ENCODE data around the gene GALNT2. TPM values are rescaled to one million over a fixed set of nuclear protein-coding genes. Genes with fewer than 3 reads are reported as not detected.

GALNT2 gene
- total RNA-seq, 1 donor from 2014 or later, result 41.3 TPM

DNA sequence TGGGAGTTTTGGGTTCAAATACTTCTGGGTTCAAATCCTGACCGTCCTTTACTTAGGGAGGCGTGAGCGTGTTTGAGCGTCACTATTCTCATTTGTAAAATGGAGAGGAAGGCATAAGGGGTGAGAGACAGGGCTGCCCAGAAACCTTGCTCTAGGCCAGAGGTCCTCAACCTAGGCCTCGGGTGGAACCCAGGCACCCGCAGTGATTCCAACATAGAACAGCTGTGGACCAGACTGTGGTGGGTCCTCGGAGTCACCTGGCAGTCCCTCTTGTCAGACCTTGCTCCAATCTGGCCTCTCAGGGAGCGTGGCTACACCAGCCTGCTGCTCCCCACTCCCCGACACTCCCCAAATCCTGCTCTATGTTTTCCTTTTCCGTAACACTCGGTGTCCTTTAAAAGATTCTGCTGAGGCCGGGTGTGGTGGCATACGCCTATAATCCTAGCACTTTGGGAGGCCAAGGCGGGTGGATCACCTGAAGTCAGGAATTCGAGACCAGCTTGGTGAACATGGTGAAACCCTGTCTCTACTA is 242.7 kb downstream of the GALNT2 start:
- intact Hi-C loops (cut with micrococcal nuclease), result loop anchor here (1.0 to 5.0 kb wide), 8 partner anchors 142 to 1645 kb away; partner anchors contain the start of genes ABCB10, GALNT2 and NUP133

DNA sequence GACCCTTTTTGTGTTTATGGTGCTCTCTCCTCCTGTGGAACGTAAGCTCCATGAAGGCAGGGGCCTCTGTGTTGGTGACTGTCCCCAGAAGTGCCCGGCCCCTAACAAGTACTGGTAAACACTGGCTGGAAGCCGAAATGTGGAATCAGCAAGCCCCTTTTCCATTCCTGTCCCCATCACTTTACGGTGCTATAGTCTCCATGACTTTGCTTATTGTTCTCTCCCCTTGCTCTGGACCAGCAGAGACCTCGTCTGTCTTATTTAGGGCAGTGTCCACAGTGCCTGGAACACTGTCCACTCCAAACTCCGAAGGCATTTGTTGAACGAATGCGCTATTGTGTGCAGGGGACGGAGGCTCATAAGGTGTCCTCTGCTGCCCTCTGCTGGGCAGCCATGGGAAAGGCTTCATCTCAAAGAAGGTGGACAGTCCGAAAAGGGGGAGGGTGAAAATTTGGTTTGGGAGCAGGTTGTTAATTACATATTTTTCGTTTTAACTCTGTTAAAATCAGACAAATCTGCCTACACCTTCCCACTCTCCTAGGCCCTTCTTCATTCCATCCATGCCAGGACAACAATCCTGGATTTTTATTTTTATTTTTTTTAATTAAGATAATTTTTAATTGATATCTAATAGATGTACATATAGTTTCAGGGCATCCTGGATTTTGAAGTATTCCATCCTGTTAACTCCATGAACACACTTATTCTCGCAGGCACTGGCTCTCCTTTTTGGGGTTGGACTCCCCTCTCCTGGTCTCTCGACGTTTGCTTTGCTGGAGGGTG is 243.5 kb downstream of the GALNT2 start:
- intact Hi-C loops (cut with micrococcal nuclease), result loop anchor here (1.0 to 5.0 kb wide), 8 partner anchors 143 to 1646 kb away; partner anchors contain the start of genes ABCB10, GALNT2 and NUP133

DNA sequence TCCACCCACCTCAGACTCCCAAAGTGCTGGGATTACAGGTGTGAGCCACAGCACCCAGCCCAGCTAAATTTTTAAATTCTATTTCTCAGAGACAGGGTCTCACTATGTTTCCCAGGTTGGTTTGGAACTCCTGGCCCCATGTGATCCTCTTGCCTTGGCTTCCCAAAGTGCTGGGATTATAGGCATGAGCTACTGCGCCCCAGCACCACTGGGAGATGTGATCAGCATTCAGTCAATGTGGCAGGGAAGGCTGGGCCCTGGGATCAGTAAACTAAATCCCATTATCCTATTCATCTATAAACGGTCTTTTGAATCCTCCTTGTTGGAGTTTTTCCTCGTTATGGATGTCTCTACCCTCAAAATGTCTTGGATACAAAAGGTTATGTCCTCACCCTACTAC is 245.6 kb downstream of the GALNT2 start:
- intact Hi-C loops (cut with micrococcal nuclease), result loop anchor here (5.0 kb wide), 1 partner anchor 245 kb away; the partner anchor contains the start of gene GALNT2

DNA sequence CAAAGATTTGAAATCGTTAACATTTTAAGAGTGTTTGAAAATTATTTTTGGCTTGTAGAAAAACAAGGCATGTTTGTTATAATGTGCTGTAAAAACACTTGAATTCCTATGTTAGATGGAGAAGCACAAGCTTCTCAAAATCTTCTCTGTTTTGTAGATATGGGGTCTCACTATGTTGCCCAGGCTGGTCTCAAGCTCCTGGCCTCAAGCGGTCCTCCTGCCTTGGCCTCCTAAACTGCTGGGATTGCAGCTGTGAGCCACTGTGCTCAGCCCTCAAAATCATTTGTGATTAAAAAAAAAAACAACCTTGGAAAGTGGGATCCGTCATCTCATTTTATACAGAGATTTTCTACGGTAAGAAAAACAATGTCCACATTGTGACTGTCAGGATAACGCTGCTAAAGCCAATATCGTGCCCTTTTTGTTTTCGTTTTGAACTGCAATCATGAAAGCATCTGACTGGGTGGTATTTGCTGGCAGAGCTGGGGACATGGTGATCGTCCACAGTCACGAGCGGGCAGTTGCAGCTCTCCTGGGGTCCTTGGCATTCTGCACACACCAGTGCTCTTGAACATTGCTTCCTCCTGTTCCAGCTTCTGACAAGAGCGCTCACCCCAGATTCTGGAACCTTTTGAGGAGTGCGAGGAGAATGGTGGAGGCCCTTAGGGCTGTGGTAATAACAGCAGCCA is 246.6 kb downstream of the GALNT2 start:
- intact Hi-C loops (cut with micrococcal nuclease), result loop anchor here (5.0 kb wide), 1 partner anchor 246 kb away; the partner anchor contains the start of gene GALNT2

DNA sequence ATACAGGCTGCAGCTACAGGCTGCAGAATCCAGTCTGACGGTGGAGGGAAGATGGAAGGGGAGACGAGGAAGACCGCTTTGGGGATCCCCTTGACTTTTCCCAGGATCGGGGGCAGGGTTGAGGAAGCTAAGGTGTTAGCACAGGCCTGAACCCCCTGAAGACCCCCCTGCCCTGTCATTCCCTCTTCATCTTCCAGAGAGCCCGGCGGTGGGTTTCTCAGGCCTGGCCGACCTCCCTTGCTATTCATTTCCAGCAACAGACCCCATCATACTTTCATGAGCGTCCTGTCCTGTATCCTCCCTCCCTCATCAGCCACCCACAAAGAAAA is 247.1 kb downstream of the GALNT2 start:
- intact Hi-C loops (cut with micrococcal nuclease), result loop anchor here (5.0 kb wide), 1 partner anchor 247 kb away; the partner anchor contains the start of gene GALNT2

DNA sequence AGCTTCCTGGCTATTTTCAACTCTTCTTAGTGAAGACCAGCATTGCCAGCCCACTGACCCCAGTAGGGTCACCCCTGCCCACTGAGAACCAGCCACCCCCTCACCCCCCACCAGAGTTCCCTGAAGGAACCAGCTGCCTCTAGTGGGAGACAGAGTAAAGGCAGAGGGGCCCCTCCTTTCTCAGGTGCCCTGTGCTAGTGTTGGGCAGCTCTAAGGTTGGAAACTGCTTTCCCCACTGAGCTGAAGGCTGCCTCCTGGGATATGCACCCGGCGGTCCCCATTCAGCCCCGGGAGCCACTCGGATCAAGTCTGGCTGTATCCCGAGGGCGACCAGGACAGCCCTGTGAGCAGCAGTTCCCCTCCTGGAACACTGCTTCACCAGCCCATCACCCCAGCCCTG is 248.1 kb downstream of the GALNT2 start:
- intact Hi-C loops (cut with micrococcal nuclease), result no loop called here

DNA sequence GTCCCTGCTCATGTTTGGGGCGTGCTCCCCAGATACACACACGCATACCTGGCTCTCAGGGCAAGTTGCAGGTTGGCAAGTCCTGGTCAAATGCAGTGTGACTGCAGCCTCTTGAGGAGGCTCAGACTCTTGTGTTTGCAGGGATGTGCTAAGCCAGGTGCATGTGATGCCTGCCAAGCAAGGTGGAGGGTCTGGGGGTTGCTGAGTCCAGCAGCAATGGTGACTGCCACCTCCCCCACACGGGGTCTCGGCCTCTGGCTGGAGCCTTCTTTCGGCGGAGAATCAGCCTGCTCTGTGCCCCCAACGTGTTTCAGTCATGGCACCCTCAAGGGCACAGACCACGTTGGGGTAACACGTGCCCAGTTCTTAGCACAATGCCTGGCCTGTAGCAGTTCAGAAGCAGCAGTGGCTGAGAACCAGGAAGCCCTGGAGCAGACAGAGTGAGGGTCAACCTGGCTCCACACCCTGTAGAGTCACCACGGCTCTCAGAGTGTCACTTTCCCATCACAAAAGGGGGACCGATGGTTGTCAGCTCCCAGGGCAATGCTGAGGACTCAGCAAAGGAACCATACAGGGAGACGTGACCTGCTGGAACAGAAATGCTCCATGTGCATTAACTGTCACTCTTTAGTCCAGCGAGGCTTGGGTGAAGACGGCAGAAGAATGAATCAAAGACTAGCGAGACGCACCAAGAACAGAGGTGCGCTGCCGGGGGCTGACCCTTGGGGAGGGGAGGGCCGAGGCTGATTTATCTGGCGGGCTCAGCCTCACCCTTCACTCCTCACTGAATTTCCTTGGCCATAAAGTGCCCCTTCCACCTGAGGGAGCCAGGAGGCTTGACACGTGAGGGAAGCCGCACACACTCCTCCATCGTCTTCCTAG is 250.1 kb downstream of the GALNT2 start:
- intact Hi-C loops (cut with micrococcal nuclease), result no loop called here

DNA sequence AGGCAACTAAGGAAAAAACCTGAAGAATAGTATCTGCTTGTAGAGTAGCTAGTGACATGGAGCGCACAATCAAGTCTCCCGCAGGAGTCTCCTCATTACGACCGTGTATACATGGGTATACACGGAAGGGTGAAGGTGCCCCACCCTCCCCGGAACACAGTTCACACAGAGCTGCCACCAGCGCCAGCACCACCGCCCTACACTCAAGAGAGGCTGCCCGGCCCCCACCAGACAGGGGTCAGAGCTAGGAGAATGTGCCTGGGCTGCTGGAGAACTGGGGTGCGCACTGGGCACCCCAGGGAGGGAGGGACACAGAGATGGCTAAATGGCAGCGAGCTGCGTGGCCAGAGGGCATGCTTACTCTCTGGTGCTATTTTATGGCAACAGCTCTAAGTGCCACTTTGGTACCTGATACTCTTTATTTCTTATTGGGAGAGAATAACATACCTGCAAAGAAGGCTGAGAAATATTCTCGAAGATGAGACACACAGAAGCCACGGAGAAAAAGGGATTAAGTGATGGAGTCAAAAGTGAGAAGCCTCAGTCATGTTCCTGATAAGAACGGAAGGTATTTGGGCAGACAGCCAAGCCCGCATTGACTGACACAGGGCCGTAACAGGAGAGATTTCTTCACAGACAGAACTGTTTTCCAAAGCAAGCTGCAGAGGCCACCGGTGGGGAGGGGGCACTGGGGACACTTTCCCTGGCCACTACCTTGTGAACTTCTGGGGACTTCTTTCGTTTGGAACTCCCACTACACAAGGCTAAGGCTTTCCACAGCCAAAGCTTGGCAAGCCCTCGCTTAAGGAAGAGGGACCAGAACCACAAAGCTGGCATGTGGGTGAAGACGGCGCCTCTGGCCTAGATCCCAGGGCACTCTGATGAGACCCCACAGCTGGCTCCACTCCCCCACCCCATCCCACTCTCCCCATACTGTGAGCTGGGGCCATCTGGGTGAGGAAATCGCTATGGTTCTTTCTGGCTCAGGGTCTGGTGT is 251.1 kb downstream of the GALNT2 start:
- intact Hi-C loops (cut with micrococcal nuclease), result no loop called here

DNA sequence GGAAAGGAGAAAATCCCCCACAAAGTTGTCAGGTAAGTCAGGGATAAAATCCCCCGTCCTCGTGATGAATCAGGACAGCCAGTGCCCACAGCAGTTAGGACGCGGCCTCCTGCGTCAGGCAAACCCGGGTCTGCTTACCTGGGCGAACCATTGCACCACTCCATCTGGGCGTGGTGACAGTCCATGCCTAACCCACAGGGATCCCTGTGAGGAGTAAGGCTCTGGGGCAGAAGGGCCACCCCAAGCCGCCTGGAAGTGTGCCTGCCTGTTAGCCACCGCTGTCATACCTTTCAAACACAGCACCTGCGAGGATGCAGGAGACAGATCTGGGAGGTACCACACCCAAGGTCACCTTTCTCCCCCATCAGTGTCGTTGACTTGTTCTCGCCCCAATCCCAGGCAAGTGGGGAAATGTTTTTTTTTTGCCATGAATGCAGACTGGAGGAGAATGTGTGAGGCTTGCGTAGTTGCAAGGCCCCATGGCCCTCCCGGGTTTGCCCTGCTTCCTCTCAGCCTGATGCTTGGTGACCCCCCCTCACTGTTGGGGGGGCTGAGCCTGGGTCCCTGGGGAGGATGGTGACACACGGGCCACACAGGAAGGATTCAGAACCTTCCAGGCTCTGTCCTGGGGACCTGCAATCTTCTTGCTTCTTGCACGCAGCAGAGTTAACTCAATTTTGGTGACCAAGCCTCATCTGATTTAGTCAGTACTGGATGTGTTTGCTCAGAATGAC is 252.1 kb downstream of the GALNT2 start:
- intact Hi-C loops (cut with micrococcal nuclease), result no loop called here

DNA sequence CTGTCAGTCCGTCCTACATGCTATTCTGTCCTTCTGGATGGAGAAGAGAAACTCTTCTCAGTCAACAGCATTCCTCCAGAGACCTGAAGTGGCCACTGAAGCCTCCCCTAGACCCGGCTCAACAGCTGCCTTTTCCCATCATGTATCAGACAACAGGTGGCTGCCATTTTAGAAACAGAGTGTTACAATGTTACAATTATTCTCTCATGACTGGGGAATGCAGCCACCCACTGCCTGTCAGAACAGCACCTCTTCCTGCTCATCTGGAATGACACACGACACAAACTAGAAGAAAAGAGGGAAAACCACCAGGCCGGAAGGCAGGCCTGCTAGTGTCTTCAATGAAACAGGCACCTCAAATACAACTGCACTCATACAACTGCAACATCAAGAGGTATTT is 253.8 kb downstream of the GALNT2 start:
- intact Hi-C loops (cut with micrococcal nuclease), result no loop called here

DNA sequence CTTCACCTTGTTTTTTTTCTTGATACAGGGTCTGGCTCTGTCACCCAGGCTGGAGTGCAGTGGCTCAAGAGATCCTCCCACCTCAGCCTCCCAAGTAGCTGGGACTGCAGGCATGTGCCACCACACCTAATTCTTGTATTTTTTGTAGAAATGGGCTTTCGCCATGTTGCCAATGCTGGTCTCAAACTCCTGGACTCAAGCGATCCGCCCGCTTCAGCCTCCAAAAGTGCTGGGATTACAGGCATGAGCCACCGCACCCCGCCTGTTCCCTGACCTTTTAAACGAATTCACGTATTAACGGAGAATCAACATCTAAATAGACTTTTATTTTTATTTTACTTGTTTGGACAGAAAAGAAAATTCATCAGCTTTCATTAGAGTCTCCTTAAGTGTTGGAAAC is 254.3 kb downstream of the GALNT2 start:
- intact Hi-C loops (cut with micrococcal nuclease), result no loop called here

DNA sequence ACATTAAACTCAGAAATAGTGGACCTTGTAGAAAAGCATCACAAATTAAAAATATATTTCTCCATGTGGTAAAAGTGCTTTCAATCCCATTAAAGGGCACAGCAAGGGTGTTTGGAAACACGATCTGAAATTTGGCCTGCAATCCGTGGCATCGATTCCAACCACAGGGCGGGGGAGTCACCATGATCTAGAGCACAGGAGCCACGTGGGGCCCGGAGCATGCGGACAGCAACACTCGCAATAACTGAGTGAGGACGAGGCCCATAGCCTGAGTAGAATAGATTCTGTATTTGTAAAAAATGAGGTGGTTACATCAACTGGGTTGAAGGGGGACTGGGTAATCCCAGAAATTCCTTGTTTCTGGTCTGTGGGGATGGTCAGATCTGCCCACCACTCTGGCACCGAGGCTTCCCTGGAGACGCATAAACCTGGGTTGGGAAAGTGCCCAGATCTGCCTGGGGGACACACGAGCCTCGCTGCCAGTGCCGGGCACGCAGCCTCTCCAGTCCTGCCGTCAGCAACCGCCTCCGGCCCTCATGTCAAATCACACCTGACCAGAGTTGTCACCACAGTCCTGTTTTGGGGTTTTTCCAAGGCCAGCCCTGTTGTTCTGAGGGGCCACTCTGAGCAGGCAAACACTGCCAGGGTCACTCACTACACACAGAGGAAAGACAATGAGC is 254.8 kb downstream of the GALNT2 start:
- intact Hi-C loops (cut with micrococcal nuclease), result no loop called here

DNA sequence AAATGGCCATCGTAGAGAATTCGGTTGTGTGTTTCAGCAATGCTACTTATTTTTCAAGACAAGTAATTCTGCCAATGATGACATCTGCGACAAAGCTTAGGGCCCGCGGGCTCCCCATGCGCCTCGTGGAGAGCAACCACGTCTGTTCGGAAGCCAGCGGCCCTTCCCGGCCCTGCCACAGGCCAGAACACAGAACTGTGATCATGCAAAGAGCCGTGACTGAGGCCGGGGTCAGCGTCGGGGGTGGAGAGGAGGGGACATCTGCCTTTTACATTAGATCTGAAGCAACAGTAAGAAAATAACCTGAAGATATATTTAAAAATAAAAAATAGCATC is 255.4 kb downstream of the GALNT2 start:
- intact Hi-C loops (cut with micrococcal nuclease), result no loop called here

DNA sequence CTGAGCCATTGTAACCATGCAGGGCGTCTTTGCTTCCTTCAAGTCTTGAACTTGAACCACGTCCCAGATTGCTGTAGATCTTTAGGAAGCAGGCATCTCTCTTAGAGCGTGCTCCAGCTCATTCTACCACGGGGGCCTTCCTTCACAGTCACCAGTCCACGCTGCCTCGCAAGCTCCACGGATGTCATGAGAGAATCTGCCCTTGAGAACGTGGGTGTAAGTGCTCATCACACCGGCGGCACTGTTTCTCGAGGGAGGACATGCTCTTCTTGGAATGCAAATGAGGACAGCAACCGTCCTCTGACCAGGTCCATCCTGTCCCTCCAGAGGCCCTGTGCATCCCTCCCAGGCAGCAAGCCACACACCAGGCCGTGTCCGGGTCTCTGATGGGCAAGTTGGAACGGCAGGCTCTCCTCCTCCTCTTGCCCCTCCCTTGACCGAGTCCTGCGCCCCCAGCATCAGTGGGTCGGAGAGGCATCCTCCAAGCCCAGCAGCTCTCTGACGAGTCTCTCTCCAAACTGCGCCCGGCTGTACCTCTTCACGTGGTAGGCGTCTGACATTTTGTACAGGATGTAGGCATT is 256.0 kb downstream of the GALNT2 start:
- intact Hi-C loops (cut with micrococcal nuclease), result no loop called here

DNA sequence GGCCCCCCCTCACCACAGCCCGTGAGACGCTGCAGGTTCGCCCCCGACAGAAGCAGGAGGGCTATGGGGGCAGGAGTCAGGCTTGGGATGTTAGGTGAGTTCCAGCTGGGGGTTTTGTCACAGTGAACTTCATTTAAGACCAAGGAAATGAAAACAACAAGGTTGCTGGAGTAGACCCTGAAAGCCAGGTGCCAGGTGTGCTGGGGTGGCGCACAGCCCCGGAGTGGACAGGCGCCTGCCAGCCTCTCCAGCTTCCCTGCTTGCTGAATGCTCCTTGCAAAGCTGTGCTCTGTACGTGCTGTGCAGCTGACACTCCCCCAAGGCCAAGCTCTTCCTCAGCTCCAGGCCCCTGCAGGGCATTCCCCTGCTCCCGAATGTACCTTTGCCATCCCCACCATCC is 256.6 kb downstream of the GALNT2 start:
- intact Hi-C loops (cut with micrococcal nuclease), result no loop called here

DNA sequence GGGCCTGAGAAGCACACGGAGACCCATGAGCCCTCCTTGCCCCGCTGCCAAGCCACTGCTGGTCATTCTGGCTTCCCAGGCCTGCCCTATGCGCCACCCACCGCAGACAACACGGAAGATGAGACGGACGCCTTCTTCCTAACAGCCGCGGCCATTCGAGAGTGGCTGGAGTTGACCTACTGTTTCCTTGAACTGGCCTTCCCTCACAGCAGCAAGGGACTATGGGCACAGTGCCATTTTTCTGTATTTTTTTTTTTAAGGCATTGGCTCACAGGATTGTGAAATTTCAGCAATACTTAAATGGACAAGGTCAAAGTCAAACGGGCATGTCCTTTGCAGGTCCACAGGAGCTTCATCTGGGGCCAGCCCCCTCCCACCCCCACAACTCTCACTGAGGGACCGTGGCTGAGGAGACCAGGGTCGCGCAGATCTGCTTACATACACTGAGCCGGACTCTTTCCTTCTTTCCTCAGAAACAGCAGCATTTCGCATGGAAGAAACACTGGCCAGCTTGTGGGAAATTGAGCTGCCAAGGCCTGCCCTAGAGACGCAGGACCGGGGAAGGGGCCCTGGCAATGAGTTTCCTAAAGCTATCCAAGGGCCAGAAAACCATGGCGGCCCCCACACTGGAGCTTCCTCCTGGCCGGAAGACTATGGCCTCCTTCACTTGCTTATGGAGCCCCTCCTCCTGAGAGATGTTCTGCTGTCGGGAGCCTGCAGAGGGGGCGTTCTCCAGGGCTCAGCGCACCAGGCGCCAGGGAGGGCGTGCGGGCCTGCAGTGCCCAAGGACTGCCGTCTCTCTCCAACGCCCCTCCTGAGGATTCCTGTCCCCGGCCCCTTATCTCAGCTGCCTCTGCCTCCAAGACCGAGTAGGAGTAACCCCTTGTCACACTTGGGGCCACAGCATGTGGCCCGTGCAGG is 260.2 kb downstream of the GALNT2 start:
- intact Hi-C loops (cut with micrococcal nuclease), result no loop called here

DNA sequence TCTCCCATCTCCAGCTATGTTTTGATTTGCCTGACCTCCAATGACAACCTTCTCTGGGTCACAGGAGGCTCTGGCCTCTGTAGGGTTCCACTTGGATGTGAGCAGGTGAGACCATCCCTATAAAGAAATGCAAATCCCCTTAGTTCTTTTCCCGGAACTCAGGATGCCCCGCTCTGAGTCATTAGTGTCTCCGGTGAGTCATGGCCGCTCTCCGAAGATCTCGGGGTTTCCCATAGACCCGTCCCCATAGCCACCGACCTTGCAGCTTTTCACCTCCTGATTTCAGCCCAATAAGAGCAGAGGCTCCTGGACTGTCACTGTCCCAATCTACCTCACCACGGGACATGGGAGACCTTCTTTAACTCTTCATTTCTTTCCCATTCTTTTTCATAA is 260.9 kb downstream of the GALNT2 start:
- intact Hi-C loops (cut with micrococcal nuclease), result no loop called here
